Neural cell (in vitro differentiated cells): ENCODE measurements around the gene TXNIP. TPM values are rescaled to one million over a fixed set of nuclear protein-coding genes. Genes with fewer than 3 reads are reported as not detected.

Experiments
- H2AFZ ChIP-seq: fragments of 200-600, 300-800 bp; sonication (generic), shearing (Covaris generic); 2 replicates; pipeline ENCODE4 v1.6.0; 2014; ENCODE audit warnings: low read depth, mild to moderate bottlenecking, antibody characterized with exemption, low read length, moderate library complexity
- H3F3A ChIP-seq: fragments of 200-600 bp; shearing (Covaris generic); 2 replicates; pipeline ENCODE4 v1.6.1; 2016; ENCODE audit warnings: mild to moderate bottlenecking, moderate library complexity, mixed read lengths, antibody characterized with exemption, low read length; ENCODE audit not compliant: insufficient read depth, poor library complexity, severe bottlenecking
- H3K27ac ChIP-seq: fragments of 200-600, 300-800 bp; sonication (generic), shearing (Covaris generic); 2 replicates; pipeline ENCODE4 v1.5.1; 2014; ENCODE audit warnings: mild to moderate bottlenecking, low read length, moderate library complexity
- H3K27me3 ChIP-seq: fragments of 300-800, 200-600 bp; sonication (generic), shearing (Covaris generic); 2 replicates; pipeline ENCODE4 v1.6.0; 2014; ENCODE audit warnings: mild to moderate bottlenecking, low read depth, low read length, moderate library complexity; ENCODE audit not compliant: insufficient read depth
- H3K36me3 ChIP-seq: fragments of 300-800, 200-600 bp; sonication (generic), shearing (Covaris generic); 2 replicates; pipeline ENCODE4 v1.5.1; 2014; ENCODE audit warnings: mild to moderate bottlenecking, antibody characterized with exemption, low read length, moderate library complexity; ENCODE audit not compliant: insufficient read depth
- H3K4me2 ChIP-seq: fragments of 300-800, 200-600 bp; sonication (generic), shearing (Covaris generic); 2 replicates; pipeline ENCODE4 v1.6.0; 2014; ENCODE audit warnings: mild to moderate bottlenecking, low read length
- H3K4me3 ChIP-seq: fragments of 300-800, 200-600 bp; sonication (generic), shearing (Covaris generic); 2 replicates; pipeline ENCODE4 v1.5.1; 2014; ENCODE audit warnings: mild to moderate bottlenecking, low read length, moderate library complexity
- H3K79me2 ChIP-seq: fragments of 200-600 bp; shearing (Covaris generic); replicated peaks from 2 replicates; pipeline ENCODE4 v1.6.0; 2014; ENCODE audit warnings: mild to moderate bottlenecking, low read length, moderate library complexity; ENCODE audit not compliant: insufficient read depth
- H3K9ac ChIP-seq: fragments of 300-800, 200-600 bp; sonication (generic), shearing (Covaris generic); 2 replicates; pipeline ENCODE4 v1.6.1; 2016; ENCODE audit warnings: mild to moderate bottlenecking, low read length, mixed read lengths
- H3K9me2 ChIP-seq: fragments of 200-600 bp; shearing (Covaris generic); 2 replicates; pipeline ENCODE4 v1.6.1; 2016; ENCODE audit warnings: mild to moderate bottlenecking, low read length, mixed read lengths; ENCODE audit not compliant: insufficient read depth
- H3K9me3 ChIP-seq: fragments of 200-600, 300-800 bp; sonication (generic), shearing (Covaris generic); 2 replicates; pipeline ENCODE4 v1.6.1; 2016; ENCODE audit warnings: mild to moderate bottlenecking, mixed run types, low read length, moderate library complexity, mixed read lengths
- H4K20me1 ChIP-seq: fragments of 200-600 bp; shearing (Covaris generic); 2 replicates; pipeline ENCODE4 v1.6.1; 2016; ENCODE audit warnings: mild to moderate bottlenecking, mixed run types; ENCODE audit not compliant: insufficient read depth
- CTCF ChIP-seq: fragments of 450-650 bp; IDR thresholded peaks from 2 replicates; pipeline ENCODE4 v1.5.1; 2014; ENCODE audit warnings: antibody characterized with exemption, mild to moderate bottlenecking, moderate library complexity; ENCODE audit not compliant: poor library complexity, severe bottlenecking
- EP300 ChIP-seq: fragments of 450-650 bp; conservative IDR thresholded peaks from 2 replicates; pipeline ENCODE4 v1.6.1; 2014; ENCODE audit warnings: antibody characterized with exemption, mild to moderate bottlenecking, moderate library complexity; ENCODE audit not compliant: poor library complexity, severe bottlenecking
- EZH2 ChIP-seq: fragments of 200-600, 300-800 bp; shearing (Covaris generic), sonication (generic); IDR thresholded peaks from 2 replicates; pipeline ENCODE4 v1.6.1; 2014; ENCODE audit warnings: antibody characterized with exemption, low read length, borderline replicate concordance, mild to moderate bottlenecking; ENCODE audit not compliant: insufficient read depth, poor library complexity, severe bottlenecking
- MXI1 ChIP-seq: fragments of 450-650 bp; conservative IDR thresholded peaks from 2 replicates; pipeline ENCODE4 v1.6.1; 2014; ENCODE audit warnings: antibody characterized with exemption, mild to moderate bottlenecking; ENCODE audit not compliant: poor library complexity, severe bottlenecking
- POLR2AphosphoS5 ChIP-seq: IDR thresholded peaks from 2 replicates; pipeline ENCODE4 v1.6.1; 2012
- RAD21 ChIP-seq: fragments of 450-650 bp; conservative IDR thresholded peaks from 2 replicates; pipeline ENCODE4 v1.6.1; 2014; ENCODE audit warnings: antibody characterized with exemption, mild to moderate bottlenecking, moderate library complexity
- REST ChIP-seq: IDR thresholded peaks from 2 replicates; pipeline ENCODE4 v1.6.1; 2012; ENCODE audit warnings: borderline replicate concordance
- SMC3 ChIP-seq: fragments of 450-650 bp; conservative IDR thresholded peaks from 2 replicates; pipeline ENCODE4 v1.6.1; 2014; ENCODE audit warnings: antibody characterized with exemption, mild to moderate bottlenecking, moderate library complexity; ENCODE audit not compliant: poor library complexity
- TAF1 ChIP-seq: IDR thresholded peaks from 2 replicates; pipeline ENCODE4 v1.6.1; 2012; ENCODE audit warnings: low read depth
- polyA plus RNA-seq: library from polyadenylated mRNA; depleted of rRNA; stranded (reverse); fragments of >200 nt; gene quantifications from 2 replicates; pipeline ENCODE4 v1.2.3, GENCODE V29; 2014

TXNIP gene
- polyA plus RNA-seq, 1 donor from 2014 or later, result 140 TPM

GRCh38 chr1:145962157-145963102, 33.9 kb downstream of the TXNIP start:
- peak overlapping the region; percentile 68 for H3K4me3 ChIP-seq
- H3K27me3 ChIP-seq, result peaks cover 23% of the 10 kb centered on the region
- peaks cover 7% of the 10 kb centered on the region for H3F3A ChIP-seq
- H4K20me1 ChIP-seq, result no peaks in the 10 kb centered on the region
- H3K9ac ChIP-seq, result peak overlapping the region; percentile 64
- no peak overlapping the region for H3K27ac ChIP-seq
- no peaks in the 10 kb centered on the region for H3K36me3 ChIP-seq
- H2AFZ ChIP-seq, result no peak overlapping the region
- H3K9me3 ChIP-seq, result no peaks in the 10 kb centered on the region
- no peaks in the 10 kb centered on the region for H3K79me2 ChIP-seq
- peak overlapping the region; percentile 52 for H3K4me2 ChIP-seq
- no peaks in the 10 kb centered on the region for H3K9me2 ChIP-seq
- no peak for TF ChIP-seq REST
- no peak for TF ChIP-seq RAD21
- TF ChIP-seq SMC3, result no peak
- TF ChIP-seq TAF1, result no peak
- no peak for TF ChIP-seq MXI1
- no peak for TF ChIP-seq EZH2
- no peak for TF ChIP-seq CTCF
- TF ChIP-seq EP300, result no peak
- TF ChIP-seq POLR2AphosphoS5, result no peak

- peak overlapping the region; percentile 52 for H3K4me2 ChIP-seq
- peaks cover 7% of the 10 kb centered on the region for H3F3A ChIP-seq
- no peak for TF ChIP-seq TAF1
- TF ChIP-seq SMC3, result no peak
- no peak for TF ChIP-seq REST
- peak; percentile 15 for TF ChIP-seq MXI1
- TF ChIP-seq RAD21, result no peak
- no peak for TF ChIP-seq EP300
- no peak for TF ChIP-seq EZH2
- peak; percentile 23 for TF ChIP-seq POLR2AphosphoS5
- TF ChIP-seq CTCF, result no peak
- no peak overlapping the region for H2AFZ ChIP-seq
- H3K36me3 ChIP-seq, result no peaks in the 10 kb centered on the region
- H4K20me1 ChIP-seq, result no peaks in the 10 kb centered on the region
- no peaks in the 10 kb centered on the region for H3K9me2 ChIP-seq
- H3K27ac ChIP-seq, result no peak overlapping the region
- peak overlapping the region; percentile 68 for H3K4me3 ChIP-seq
- H3K27me3 ChIP-seq, result peaks cover 23% of the 10 kb centered on the region
- H3K9ac ChIP-seq, result peak overlapping the region; percentile 64
- H3K9me3 ChIP-seq, result no peaks in the 10 kb centered on the region
- peaks cover 7% of the 10 kb centered on the region for H3K79me2 ChIP-seq
These were observed 34.8 kb downstream of the TXNIP start for GRCh38 chr1:145961425-145962156.
